DND-41 (cell line): ENCODE data around the gene LRP5.

ENCODE experiments used
- EZH2 ChIP-seq: IDR thresholded peaks from 3 replicates; pipeline ENCODE4 v1.6.1; 2012; ENCODE audit warnings: borderline replicate concordance, low read depth, mild to moderate bottlenecking, moderate library complexity, low read length, inconsistent platforms; ENCODE audit not compliant: severe bottlenecking
- TF ChIP-seq, protein P1 (sequence below): IDR thresholded peaks from 2 replicates; pipeline ENCODE4 v1.5.1; 2012; ENCODE audit warnings: borderline replicate concordance, low read length, moderate library complexity, mild to moderate bottlenecking; ENCODE audit not compliant: poor library complexity, severe bottlenecking; ENCODE audit errors: extremely low read depth

DNA sequence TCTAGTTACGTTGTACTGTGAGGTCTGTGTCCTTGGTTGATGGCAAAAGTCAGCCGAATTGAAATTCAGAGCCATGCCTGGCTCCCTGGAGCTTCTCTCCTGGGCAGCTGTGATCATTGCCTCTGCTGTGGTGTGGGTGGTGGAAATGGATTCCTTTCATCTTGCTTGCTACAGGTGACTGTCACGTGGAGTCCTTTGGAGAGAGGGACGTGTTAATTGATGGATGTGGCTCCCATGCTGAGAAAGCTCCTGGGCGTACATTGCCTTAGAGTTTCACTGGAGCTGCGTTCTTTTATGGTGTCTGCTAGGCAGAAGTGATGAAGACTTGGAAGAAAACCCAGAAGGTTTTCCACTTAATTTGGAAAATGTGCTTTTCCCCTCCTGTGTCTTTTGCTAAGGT lies 106.3 kb downstream of the LRP5 start:
- TF ChIP-seq, protein P1, sequence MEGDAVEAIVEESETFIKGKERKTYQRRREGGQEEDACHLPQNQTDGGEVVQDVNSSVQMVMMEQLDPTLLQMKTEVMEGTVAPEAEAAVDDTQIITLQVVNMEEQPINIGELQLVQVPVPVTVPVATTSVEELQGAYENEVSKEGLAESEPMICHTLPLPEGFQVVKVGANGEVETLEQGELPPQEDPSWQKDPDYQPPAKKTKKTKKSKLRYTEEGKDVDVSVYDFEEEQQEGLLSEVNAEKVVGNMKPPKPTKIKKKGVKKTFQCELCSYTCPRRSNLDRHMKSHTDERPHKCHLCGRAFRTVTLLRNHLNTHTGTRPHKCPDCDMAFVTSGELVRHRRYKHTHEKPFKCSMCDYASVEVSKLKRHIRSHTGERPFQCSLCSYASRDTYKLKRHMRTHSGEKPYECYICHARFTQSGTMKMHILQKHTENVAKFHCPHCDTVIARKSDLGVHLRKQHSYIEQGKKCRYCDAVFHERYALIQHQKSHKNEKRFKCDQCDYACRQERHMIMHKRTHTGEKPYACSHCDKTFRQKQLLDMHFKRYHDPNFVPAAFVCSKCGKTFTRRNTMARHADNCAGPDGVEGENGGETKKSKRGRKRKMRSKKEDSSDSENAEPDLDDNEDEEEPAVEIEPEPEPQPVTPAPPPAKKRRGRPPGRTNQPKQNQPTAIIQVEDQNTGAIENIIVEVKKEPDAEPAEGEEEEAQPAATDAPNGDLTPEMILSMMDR = no peak
- no peak for TF ChIP-seq EZH2
